B cell (primary cell): ENCODE data around the gene ETS1. TPM values are rescaled to one million over a fixed set of nuclear protein-coding genes. Genes with fewer than 3 reads are reported as not detected.

Experiments used
- ATAC-seq: fragments of 200-7000 bp; cut with Tn5 transposase; one replicate; pipeline ENCODE4 v1.10.0; 2021; ENCODE audit warnings: low read depth, mild to moderate bottlenecking, moderate number of reproducible peaks, moderate library complexity
- CTCF ChIA-PET: fragments of 350-600 bp; sonication (Branson Sonifier 250); formaldehyde crosslinking; loops from one replicate; lab custom pipeline; 2021; ENCODE audit warnings: antibody characterized with exemption, inconsistent platforms; lab: Charles Lee
- POLR2A ChIA-PET: fragments of 350-600 bp; sonication (Branson Sonifier 250); formaldehyde crosslinking; loops from one replicate; lab custom pipeline; 2021; ENCODE audit warnings: antibody characterized with exemption; lab: Charles Lee
- DNase-seq: peaks from one replicate; pipeline ENCODE4 v3.0.0; 2013
- H2AFZ ChIP-seq: 2 replicates; pipeline ENCODE4 v1.6.1; 2012; ENCODE audit warnings: mild to moderate bottlenecking, low read depth, low read length; ENCODE audit not compliant: insufficient read depth, poor library complexity, severe bottlenecking
- H3K27ac ChIP-seq, 2 donors: 1 replicate in 1 of 2; 2 replicates in 1 of 2; pipeline ENCODE4 v1.5.1; 2012 to 2013; ENCODE audit warnings: low read length in 2 of 2, mild to moderate bottlenecking in 2 of 2, moderate library complexity in 1 of 2
- H3K27me3 ChIP-seq, 4 experiments: fragments of 200-600 bp in 1 of 4; sonication (generic) in 1 of 4; replicated peaks in 1 of 4; 1 replicate in 2 of 4; 2 replicates in 2 of 4; pipeline versions ENCODE4 v1.6.1 to v1.7.0; 2013 to 2016; ENCODE audit warnings: low read length in 3 of 4, mild to moderate bottlenecking in 2 of 4, mixed read lengths in 1 of 4, moderate library complexity in 1 of 4; ENCODE audit not compliant: insufficient read depth in 4 of 4, control insufficient read depth in 3 of 4; ENCODE audit errors: control extremely low read depth in 1 of 4
- H3K36me3 ChIP-seq, 2 experiments: replicated peaks in 1 of 2; 1 replicate in 1 of 2; 2 replicates in 1 of 2; pipeline versions ENCODE4 v1.6.1 to v1.7.1; 2013; ENCODE audit warnings: low read length in 1 of 2; ENCODE audit not compliant: insufficient read depth in 2 of 2, control insufficient read depth in 1 of 2; ENCODE audit errors: control extremely low read depth in 1 of 2, extremely low read depth in 1 of 2
- H3K4me1 ChIP-seq, 2 donors: fragments of 200-600 bp in 1 of 2; sonication (generic) in 1 of 2; 1 replicate in 1 of 2; 2 replicates in 1 of 2; pipeline versions ENCODE4 v1.5.1 to v1.6.1; 2013 to 2017; ENCODE audit warnings: low read length in 2 of 2; ENCODE audit not compliant: control insufficient read depth in 2 of 2, insufficient read depth in 2 of 2
- H3K4me2 ChIP-seq: replicated peaks from 2 replicates; pipeline ENCODE3; 2012; ENCODE audit warnings: mild to moderate bottlenecking, low read depth, low read length; ENCODE audit not compliant: poor library complexity, severe bottlenecking
- H3K4me3 ChIP-seq, 5 experiments: fragments of 200-600 bp in 1 of 5; sonication (generic) in 1 of 5; 1 replicate in 3 of 5; 2 replicates in 2 of 5; pipeline versions ENCODE4 v1.5.1 to v1.7.0; 2011 to 2016; ENCODE audit warnings: low read length in 4 of 5, mild to moderate bottlenecking in 4 of 5, low read depth in 2 of 5, control low read depth in 1 of 5, moderate library complexity in 1 of 5; ENCODE audit not compliant: insufficient read depth in 1 of 5; ENCODE audit errors: control extremely low read depth in 1 of 5, extremely low read depth in 1 of 5
- H3K79me2 ChIP-seq: fragments of 200-600 bp; sonication (generic); one replicate; pipeline ENCODE4 v1.6.0; 2016; ENCODE audit warnings: low read length; ENCODE audit not compliant: control insufficient read depth, insufficient read depth
- H3K9ac ChIP-seq: fragments of 200-600 bp; sonication (generic); 2 replicates; pipeline ENCODE4 v1.6.1; 2017; ENCODE audit warnings: mild to moderate bottlenecking, low read length, moderate library complexity
- H3K9me3 ChIP-seq, 3 donors: one replicate each; pipeline versions ENCODE4 v1.6.1 to v1.7.1; 2013; ENCODE audit warnings: low read length in 2 of 3; ENCODE audit not compliant: control insufficient read depth in 2 of 3, insufficient read depth in 1 of 3; ENCODE audit errors: control extremely low read depth in 1 of 3
- H4K20me1 ChIP-seq: 2 replicates; pipeline ENCODE4 v1.6.0; 2012; ENCODE audit warnings: mild to moderate bottlenecking, low read length; ENCODE audit not compliant: insufficient read depth, control insufficient read depth, poor library complexity, severe bottlenecking
- H3K27ac Mint-ChIP-seq: one replicate; pipeline ENCODE4 v1.8.0; 2021; ENCODE audit warnings: mixed read lengths
- H3K27me3 Mint-ChIP-seq: one replicate; pipeline ENCODE4 v1.8.0; 2021; ENCODE audit warnings: mixed read lengths
- H3K4me1 Mint-ChIP-seq: one replicate; pipeline ENCODE4 v1.8.0; 2021; ENCODE audit warnings: mixed read lengths
- H3K4me3 Mint-ChIP-seq: one replicate; pipeline ENCODE4 v1.8.0; 2021; ENCODE audit warnings: mixed read lengths
- H3K9me3 Mint-ChIP-seq: one replicate; pipeline ENCODE4 v1.8.0; 2022; ENCODE audit warnings: mixed read lengths; ENCODE audit not compliant: insufficient read depth
- CTCF ChIP-seq: fragments of 200-600 bp; IDR thresholded peaks from one replicate; pipeline ENCODE4 v1.8.0; 2022; ENCODE audit warnings: antibody characterized with exemption, mild to moderate bottlenecking
- EZH2 ChIP-seq: IDR thresholded peaks from 2 replicates; pipeline ENCODE4 v1.6.1; 2012; ENCODE audit warnings: borderline replicate concordance, low read depth, mild to moderate bottlenecking, moderate library complexity, low read length; ENCODE audit not compliant: insufficient read depth, poor library complexity, severe bottlenecking
- WGBS: methylation state at CpG from one replicate; pipeline ENCODE4 v1.1.5; 2013; ENCODE audit warnings: missing lambda C conversion rate; ENCODE audit not compliant: insufficient coverage; 5-methylcytosine and 5-hydroxymethylcytosine counted together
- intact Hi-C: fragments of 100-400 bp; cut with micrococcal nuclease; formaldehyde crosslinking; loops from one replicate; pipeline ENCODE4 v1.10.0; 2022
- polyA plus RNA-seq: library from polyadenylated mRNA; depleted of rRNA; stranded (reverse); fragments of >200 nt; gene quantifications from 2 replicates; pipeline ENCODE4 v1.2.3, GENCODE V29; 2012
- total RNA-seq, 2 donors: library from RNA; stranded (reverse); fragments of 120-200 nt in 1 of 2; gene quantifications; 1 replicate in 1 of 2; 2 replicates in 1 of 2; pipeline versions ENCODE4 v1.2.3 to v1.2.4, GENCODE V29; 2013 to 2022

Gene ETS1
- total and polyA plus RNA-seq, 2 donors (not counting 1 experiment from before 2014, with no cell fraction given), result 115 to 271 TPM

GRCh38 chr11:128619540-128620308 is 32.4 kb upstream of the ETS1 start:
- no peaks in the 10 kb centered on the region for H3K9me3 Mint-ChIP-seq
- POLR2A ChIA-PET, result interaction anchor here (0.6 to 15.8 kb wide), 4 partner anchors 9 to 111 kb away, joined by 4 to 305 read pairs (median 4); no protein-coding TSS in a partner anchor
- TF ChIP-seq EZH2 (no peak), CTCF (no peak)
- peaks cover 52% of the 10 kb centered on the region for H3K79me2 ChIP-seq
- peak overlapping the region; percentile 91 for H3K27ac Mint-ChIP-seq
- H3K9ac ChIP-seq, result no peak overlapping the region
- ATAC-seq (no peak), DNase-seq (no peak)
- no peak overlapping the region for H3K4me3 ChIP-seq
- H3K4me1 Mint-ChIP-seq, result peaks cover 85% of the 10 kb centered on the region
- H3K9me3 ChIP-seq, result no peaks in the 10 kb centered on the region
- 86% methylated on average over 10 of the region's 10 CpGs for WGBS
- no peaks in the 10 kb centered on the region for H3K27me3 ChIP-seq
- no peaks in the 10 kb centered on the region for H3K36me3 ChIP-seq
- H3K4me2 ChIP-seq, result peak overlapping the region; percentile 33
- CTCF ChIA-PET, result interaction anchor here (1.5 to 16.6 kb wide), 4 partner anchors 9 to 67 kb away, joined by 5 to 625 read pairs (median 12); no protein-coding TSS in a partner anchor
- H4K20me1 ChIP-seq, result no peaks in the 10 kb centered on the region
- H2AFZ ChIP-seq, result peak overlapping the region; percentile 66
- H3K27me3 Mint-ChIP-seq, result no peaks in the 10 kb centered on the region
- H3K4me3 Mint-ChIP-seq, result peak overlapping the region; percentile 62
- peak overlapping the region in 1 of 2 donors; percentile 62 for H3K27ac ChIP-seq
- intact Hi-C loops, result loop anchor here (1.0 kb wide), 1 partner anchor 8 kb away; no protein-coding TSS in a partner anchor
- H3K4me1 ChIP-seq, result peaks cover 72 to 77% of the 10 kb centered on the region in 2 donors

GRCh38 chr11:128619007-128619406 is 31.6 kb upstream of the ETS1 start:
- peaks cover 58% of the 10 kb centered on the region for H3K79me2 ChIP-seq
- no peaks in the 10 kb centered on the region for H3K27me3 ChIP-seq
- no peaks in the 10 kb centered on the region for H4K20me1 ChIP-seq
- Mint-ChIP-seq H3K4me1 (peaks cover 86% of the 10 kb centered on the region), H3K27me3 (no peaks in the 10 kb centered on the region), H3K4me3 (peak overlapping the region; percentile 40), H3K27ac (peak overlapping the region; percentile 66), H3K9me3 (no peaks in the 10 kb centered on the region)
- no peak overlapping the region for H3K4me3 ChIP-seq
- TF ChIP-seq CTCF (no peak), EZH2 (no peak)
- DNase-seq, result no peak
- ChIA-PET CTCF (interaction anchor here (0.8 to 16.6 kb wide), 3 partner anchors 10 to 330 kb away, joined by 5 to 625 read pairs (median 17); no protein-coding TSS in a partner anchor), POLR2A (interaction anchor here (0.7 to 15.8 kb wide), 3 partner anchors 11 to 110 kb away, joined by 3 to 305 read pairs (median 4); partner anchors contain the start of gene FLI1)
- peak overlapping the region; percentile 33 for H3K4me2 ChIP-seq
- H3K9me3 ChIP-seq, result no peaks in the 10 kb centered on the region
- H3K36me3 ChIP-seq, result no peaks in the 10 kb centered on the region
- intact Hi-C loops, result no loop called here
- ATAC-seq, result no peak
- H3K9ac ChIP-seq, result no peak overlapping the region
- 94% methylated on average over 5 of the region's 5 CpGs for WGBS
- no peak overlapping the region for H3K27ac ChIP-seq
- H2AFZ ChIP-seq, result no peak overlapping the region
- peaks cover 74 to 79% of the 10 kb centered on the region in 2 donors for H3K4me1 ChIP-seq
